ENCODE measurements around the gene GPRC5B.

DNA sequence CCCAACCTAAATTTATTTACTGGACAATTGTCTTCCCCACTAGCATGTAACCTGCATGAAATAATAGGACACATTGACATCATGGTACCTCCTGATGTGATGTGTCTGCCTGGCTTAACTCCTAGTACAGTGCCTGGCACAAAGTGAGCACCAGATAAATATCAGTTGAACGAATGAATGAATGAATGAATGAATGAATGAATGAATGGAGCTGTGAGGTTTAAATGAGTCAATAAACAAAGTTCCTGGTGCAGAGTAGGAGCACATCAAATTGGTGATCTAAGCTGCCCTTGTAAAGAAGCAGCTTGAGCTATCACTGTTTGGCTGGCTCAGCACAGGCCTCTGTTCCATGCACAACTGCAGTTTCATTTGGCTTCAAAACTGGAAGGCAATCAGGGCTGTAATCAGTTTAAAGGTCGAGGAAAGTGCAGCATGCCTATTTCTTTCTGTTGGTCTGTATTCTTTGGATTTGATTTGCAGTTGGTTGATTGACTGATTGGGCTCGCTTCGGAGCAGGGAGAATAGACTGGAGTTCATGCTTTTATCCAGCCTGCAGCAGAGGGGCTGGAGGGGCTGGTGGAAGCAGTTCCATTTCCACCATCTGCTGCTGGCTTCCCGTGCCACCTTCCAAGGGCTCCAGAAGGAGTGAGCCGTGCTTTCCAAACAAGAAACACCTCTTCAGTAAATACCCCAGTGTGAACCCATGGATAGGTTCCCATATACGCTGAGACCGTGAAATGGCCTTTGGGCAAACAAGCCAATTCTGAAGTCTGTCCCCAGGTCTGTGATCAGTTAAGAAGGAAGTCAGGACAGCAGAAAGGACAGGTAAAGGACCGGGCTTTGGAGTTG lies 54.6 kb downstream of the GPRC5B start:
- TF ChIP-seq, protein P1, sequence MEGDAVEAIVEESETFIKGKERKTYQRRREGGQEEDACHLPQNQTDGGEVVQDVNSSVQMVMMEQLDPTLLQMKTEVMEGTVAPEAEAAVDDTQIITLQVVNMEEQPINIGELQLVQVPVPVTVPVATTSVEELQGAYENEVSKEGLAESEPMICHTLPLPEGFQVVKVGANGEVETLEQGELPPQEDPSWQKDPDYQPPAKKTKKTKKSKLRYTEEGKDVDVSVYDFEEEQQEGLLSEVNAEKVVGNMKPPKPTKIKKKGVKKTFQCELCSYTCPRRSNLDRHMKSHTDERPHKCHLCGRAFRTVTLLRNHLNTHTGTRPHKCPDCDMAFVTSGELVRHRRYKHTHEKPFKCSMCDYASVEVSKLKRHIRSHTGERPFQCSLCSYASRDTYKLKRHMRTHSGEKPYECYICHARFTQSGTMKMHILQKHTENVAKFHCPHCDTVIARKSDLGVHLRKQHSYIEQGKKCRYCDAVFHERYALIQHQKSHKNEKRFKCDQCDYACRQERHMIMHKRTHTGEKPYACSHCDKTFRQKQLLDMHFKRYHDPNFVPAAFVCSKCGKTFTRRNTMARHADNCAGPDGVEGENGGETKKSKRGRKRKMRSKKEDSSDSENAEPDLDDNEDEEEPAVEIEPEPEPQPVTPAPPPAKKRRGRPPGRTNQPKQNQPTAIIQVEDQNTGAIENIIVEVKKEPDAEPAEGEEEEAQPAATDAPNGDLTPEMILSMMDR (IDR thresholded peaks at IDR 0.05; ENCODE audit: low read length), result no peak
- TF ChIP-seq EZH2 (optimal IDR thresholded peaks at IDR 0.05; ENCODE audit: low read depth, low read length) (no peak), EZH2phosphoT487 (IDR thresholded peaks at IDR 0.05; ENCODE audit: low read length) (no peak)
